Activated naive CD8-positive, alpha-beta T cell treated with anti-CD3 and anti-CD28 coated beads, Interleukin-2, amount 50 U/mL, for 24 hours (primary cell): ENCODE measurements around the gene DHX57.
"Not testable (repeated sequence)": the region's sequence is repeated elsewhere in the genome, so short reads cannot be mapped to it uniquely, and the experiment has no call there.

ENCODE experiments used
- ATAC-seq: fragments of 150-1000 bp; cut with Tn5 transposase; one replicate; pipeline ENCODE4 v1.10.0; 2021
- DNase-seq: peaks from one replicate; pipeline ENCODE4 v3.0.0; 2021
- H3K27ac Mint-ChIP-seq: one replicate; pipeline ENCODE4 v1.8.0; 2021; ENCODE audit warnings: mild to moderate bottlenecking, mixed read lengths
- H3K27me3 Mint-ChIP-seq: one replicate; pipeline ENCODE4 v1.8.0; 2021; ENCODE audit warnings: mixed read lengths
- H3K36me3 Mint-ChIP-seq: one replicate; pipeline ENCODE4 v1.8.0; 2021; ENCODE audit warnings: low read depth, mixed read lengths
- H3K4me1 Mint-ChIP-seq: one replicate; pipeline ENCODE4 v1.8.0; 2021; ENCODE audit warnings: mixed read lengths
- H3K4me3 Mint-ChIP-seq: one replicate; pipeline ENCODE4 v1.8.0; 2021; ENCODE audit warnings: mild to moderate bottlenecking, moderate library complexity, mixed read lengths
- H3K9me3 Mint-ChIP-seq: one replicate; pipeline ENCODE4 v1.8.0; 2021; ENCODE audit warnings: mixed read lengths

DHX57 gene

DNA sequence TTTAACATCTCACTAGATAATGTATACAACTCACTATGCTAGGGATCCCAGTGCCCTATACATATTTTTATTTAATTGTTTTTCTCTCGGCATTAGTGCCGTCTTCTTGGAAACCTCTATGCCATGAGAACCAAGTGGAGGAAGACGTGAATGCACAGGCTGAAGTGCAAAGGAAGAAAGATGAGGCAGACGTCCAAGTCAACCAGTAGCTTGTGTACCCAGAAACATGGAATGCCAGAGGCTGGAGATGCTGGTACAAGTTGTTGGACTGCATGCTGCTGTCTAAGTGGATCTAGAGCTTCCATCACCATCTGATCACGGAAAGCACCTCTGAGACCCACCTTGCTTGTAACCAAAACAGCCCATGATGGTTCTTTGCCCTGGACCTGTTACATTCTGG is 110.2 kb downstream of the DHX57 start:
- Mint-ChIP-seq H3K27me3 (no peaks in the 10 kb centered on the region), H3K4me3 (no peak overlapping the region), H3K9me3 (no peaks in the 10 kb centered on the region), H3K27ac (no peak overlapping the region), H3K4me1 (no peaks in the 10 kb centered on the region), H3K36me3 (no peaks in the 10 kb centered on the region)
- no peak for DNase-seq
- ATAC-seq = no peak

DNA sequence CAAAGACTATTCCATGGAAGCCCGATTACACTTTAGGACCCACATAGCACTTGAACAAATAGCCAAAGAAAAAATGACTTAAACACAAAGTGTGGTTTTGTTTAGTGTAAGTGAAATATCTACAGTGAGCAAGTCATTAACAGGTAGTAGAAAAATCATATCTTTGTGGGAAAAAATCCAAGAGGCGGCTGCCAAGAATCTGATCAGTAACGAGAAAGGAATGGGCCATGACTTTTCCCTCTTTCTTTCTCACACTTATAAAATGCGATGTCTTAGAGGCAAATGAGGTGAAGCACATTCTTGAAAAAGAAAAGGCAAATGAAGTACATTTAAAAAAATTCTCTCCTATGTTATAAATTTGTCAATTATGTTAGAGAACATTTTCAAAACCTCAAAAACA is 110.6 kb downstream of the DHX57 start:
- Mint-ChIP-seq H3K27me3 (no peaks in the 10 kb centered on the region), H3K4me3 (no peak overlapping the region), H3K36me3 (no peaks in the 10 kb centered on the region), H3K9me3 (no peaks in the 10 kb centered on the region), H3K27ac (no peak overlapping the region), H3K4me1 (no peaks in the 10 kb centered on the region)
- DNase-seq (no peak), ATAC-seq (no peak)

DNA sequence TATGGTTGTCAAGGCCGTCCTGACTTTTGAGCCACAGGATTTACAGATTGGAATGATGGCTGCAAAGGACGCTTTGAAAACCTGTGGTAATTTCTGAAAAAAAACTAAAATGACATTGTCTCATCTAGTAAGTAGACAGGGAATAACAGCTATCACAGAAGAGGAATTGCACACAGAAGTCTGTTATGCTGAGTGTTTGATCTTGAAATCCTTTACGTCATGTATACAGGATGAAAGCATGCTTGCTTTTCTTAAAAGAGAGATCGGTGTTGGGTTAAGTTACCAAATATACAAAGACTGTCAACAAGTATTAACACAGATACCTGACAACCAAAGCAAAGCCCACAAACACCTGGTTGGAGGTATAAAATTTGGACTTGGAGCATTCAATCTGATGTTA is 112.0 kb downstream of the DHX57 start:
- Mint-ChIP-seq H3K4me3 (no peak overlapping the region), H3K4me1 (no peaks in the 10 kb centered on the region), H3K36me3 (no peaks in the 10 kb centered on the region), H3K27ac (no peak overlapping the region), H3K27me3 (no peaks in the 10 kb centered on the region), H3K9me3 (no peaks in the 10 kb centered on the region)
- ATAC-seq (no peak), DNase-seq (no peak)

DNA sequence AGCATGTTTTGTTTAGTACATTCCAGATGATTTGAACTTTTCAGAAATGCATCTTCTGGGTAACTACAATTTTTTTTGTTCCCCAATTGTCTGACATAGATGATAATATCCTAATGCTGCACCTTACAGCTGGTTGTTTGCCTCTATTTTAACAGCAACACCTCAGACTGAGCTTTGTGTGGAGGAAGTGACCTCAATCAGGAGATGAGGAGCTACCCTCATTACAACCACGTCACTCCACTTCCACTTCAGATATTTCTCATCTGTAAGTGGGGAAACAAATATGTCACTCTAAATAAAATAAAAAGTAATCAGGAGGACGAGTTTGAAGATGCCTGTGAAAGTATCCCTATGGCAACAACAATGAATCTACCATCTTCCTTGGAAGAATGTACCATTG is 112.5 kb downstream of the DHX57 start:
- H3K27me3 Mint-ChIP-seq = no peaks in the 10 kb centered on the region
- no peak for DNase-seq
- H3K4me3 Mint-ChIP-seq = no peak overlapping the region
- ATAC-seq = no peak
- no peak overlapping the region for H3K27ac Mint-ChIP-seq
- no peaks in the 10 kb centered on the region for H3K9me3 Mint-ChIP-seq
- H3K4me1 Mint-ChIP-seq = no peaks in the 10 kb centered on the region
- H3K36me3 Mint-ChIP-seq = no peaks in the 10 kb centered on the region

DNA sequence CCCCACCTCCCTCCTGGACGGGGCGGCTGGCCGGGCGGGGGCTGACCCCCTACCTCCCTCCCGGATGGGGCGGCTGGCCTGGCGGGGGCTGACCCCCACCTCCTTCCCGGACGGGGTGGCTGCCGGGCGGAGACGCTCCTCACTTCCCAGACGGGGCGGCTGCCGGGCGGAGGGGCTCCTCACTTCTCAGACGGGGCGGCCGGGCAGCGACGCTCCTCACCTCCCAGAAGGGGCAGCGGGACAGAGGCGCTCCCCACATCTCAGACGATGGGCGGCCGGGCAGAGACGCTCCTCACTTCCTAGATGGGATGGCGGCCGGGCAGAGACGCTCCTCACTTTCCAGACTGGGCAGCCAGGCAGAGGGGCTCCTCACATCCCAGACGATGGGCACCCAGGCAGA is 119.8 kb downstream of the DHX57 start:
- not testable (repeated sequence) for H3K27ac Mint-ChIP-seq, H3K4me3 Mint-ChIP-seq, DNase-seq, ATAC-seq, H3K36me3 Mint-ChIP-seq, H3K27me3 Mint-ChIP-seq, H3K9me3 Mint-ChIP-seq
- H3K4me1 Mint-ChIP-seq = peaks cover 21% of the 10 kb centered on the region

DNA sequence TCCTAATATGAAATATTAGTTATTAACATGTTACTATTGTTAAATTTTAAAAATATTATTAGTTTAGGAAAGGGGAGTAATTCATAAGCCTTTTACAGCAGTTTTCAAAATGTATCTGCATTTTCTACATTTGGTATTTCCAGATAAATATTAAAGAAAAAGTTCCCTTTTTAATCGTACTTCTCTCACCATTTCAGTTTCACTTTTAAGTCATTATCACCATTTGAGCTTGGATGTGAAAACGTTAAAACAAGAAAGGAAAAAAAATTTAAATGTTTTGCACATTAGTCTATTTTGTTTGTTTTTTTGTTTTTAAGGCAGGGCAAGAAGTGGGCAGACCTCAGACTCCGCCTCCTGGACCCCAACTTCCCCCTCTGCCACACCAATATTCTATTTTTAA is 121.2 kb downstream of the DHX57 start:
- Mint-ChIP-seq H3K4me3 (peak overlapping the region; percentile 67), H3K4me1 (peaks cover 28% of the 10 kb centered on the region), H3K9me3 (no peaks in the 10 kb centered on the region), H3K36me3 (peaks cover 16% of the 10 kb centered on the region), H3K27ac (peak overlapping the region; percentile 58), H3K27me3 (peaks cover 3% of the 10 kb centered on the region)
- DNase-seq (no peak), ATAC-seq (no peak)

DNA sequence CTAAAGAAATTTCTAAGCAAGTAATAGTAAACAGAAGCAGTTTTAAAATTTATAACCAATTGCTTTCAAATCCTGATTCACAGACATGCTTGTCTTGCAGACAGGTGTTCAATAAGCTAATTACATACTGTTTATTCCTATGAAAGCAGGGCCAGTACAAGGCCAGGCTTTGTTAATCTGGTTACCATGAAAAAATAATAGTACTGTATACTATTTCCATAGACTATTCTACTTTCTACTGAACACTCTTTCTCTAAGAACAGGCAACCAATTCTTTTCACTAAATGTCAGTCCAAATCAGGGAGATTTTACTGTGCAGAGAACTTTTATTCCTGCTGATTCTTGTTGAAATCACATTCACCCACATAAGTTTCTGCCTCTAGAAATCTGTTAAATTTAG is 121.7 kb downstream of the DHX57 start:
- Mint-ChIP-seq H3K36me3 (peaks cover 21% of the 10 kb centered on the region), H3K4me3 (peak overlapping the region; percentile 67), H3K27ac (no peak overlapping the region), H3K27me3 (peaks cover 3% of the 10 kb centered on the region), H3K4me1 (peaks cover 32% of the 10 kb centered on the region), H3K9me3 (no peaks in the 10 kb centered on the region)
- no peak for ATAC-seq
- DNase-seq = no peak

DNA sequence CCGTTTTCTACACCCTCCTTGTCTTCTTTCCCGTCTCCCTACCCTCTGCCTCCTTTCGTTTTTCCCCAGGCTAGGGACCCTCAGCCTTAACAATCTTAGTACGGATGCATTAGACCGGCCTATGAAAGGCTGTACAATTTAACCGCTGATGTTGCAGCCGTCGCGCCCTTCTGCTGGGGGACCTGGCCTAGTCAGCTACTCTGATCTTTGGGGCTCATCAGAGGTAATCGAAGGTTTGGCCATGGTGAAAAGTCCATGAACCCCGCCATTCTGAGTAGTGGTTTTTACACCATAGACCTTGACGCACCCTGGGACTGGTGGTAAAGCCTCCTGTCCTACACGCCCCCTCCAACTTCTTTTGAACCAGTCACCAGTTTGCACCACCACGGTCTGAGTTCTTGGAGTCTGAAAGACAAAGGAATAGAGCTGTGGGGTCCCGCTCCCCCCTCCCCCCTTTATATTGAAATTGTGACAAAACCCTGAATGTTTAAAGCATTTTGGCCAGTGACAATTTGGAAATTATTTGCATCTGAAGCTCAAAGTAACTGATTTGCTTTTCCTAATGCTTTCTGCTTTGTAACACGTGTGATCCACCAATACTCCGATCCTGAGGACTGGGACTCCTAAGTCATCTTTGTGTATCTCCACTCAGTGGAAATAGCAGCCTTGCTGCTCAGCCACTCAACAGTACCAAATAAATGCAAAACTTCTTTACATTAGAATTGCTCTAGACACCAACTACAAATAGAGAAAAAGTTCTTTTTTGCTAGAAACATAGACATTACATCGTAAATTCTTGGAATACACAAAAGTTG is 123.9 kb downstream of the DHX57 start:
- Mint-ChIP-seq H3K9me3 (no peaks in the 10 kb centered on the region), H3K4me1 (peaks cover 54% of the 10 kb centered on the region), H3K27me3 (peaks cover 3% of the 10 kb centered on the region), H3K27ac (peak overlapping the region; percentile 99), H3K4me3 (peak overlapping the region; percentile 98), H3K36me3 (peaks cover 43% of the 10 kb centered on the region)
- DNase-seq = peak; percentile 50
- ATAC-seq = peak; percentile 26

DNA sequence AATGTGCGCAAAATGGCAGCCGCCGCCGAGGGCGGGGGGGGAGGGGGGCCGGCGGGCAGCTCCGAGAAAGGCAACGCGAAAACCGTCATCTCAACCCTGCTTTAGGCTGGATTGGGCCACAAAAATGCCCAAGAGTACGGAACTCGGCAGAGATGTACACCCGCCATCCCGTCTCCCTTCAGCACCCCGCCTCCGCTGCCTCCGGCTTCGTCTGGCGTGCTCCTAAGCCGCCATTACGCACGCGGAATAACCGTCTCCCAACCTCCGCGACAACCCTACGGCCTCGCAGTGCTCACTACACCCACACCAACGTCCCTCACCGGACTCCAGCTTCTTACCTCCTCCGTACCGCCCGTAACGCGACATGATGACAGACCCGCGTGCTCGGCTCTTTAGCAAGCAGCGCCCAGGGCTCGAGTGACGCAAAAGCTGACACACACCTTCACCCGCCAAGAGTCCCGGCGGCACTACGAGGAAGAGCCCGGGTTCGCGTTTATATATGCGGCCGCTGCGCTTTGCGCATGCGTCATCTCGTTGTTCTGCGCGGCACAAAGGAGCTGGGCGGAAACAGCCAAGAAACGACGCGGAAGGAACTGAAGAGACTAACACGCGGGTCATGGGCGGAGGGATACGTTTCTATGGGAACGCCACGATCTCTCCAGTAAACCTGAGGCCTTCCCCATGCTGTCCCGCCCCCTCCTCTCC is 124.7 kb downstream of the DHX57 start, which contains the start of gene SRSF7:
Gene SRSF7, minus strand, starts transcription at position 471 of the 705 bp plus-strand sequence. Its CDS starts 105 bp downstream, at position 366.
- DNase-seq (peak; percentile 98), ATAC-seq (peak; percentile 81)
- no peaks in the 10 kb centered on the region for H3K9me3 Mint-ChIP-seq
- peak within 1 kb of the TSS; percentile 98 for H3K4me3 Mint-ChIP-seq
- H3K4me1 Mint-ChIP-seq = peaks cover 62% of the 10 kb centered on the region
- peaks cover 3% of the 10 kb centered on the region for H3K27me3 Mint-ChIP-seq
- peaks cover 51% of the 10 kb centered on the region for H3K36me3 Mint-ChIP-seq
- peak within 1 kb of the TSS; percentile 99 for H3K27ac Mint-ChIP-seq

DNA sequence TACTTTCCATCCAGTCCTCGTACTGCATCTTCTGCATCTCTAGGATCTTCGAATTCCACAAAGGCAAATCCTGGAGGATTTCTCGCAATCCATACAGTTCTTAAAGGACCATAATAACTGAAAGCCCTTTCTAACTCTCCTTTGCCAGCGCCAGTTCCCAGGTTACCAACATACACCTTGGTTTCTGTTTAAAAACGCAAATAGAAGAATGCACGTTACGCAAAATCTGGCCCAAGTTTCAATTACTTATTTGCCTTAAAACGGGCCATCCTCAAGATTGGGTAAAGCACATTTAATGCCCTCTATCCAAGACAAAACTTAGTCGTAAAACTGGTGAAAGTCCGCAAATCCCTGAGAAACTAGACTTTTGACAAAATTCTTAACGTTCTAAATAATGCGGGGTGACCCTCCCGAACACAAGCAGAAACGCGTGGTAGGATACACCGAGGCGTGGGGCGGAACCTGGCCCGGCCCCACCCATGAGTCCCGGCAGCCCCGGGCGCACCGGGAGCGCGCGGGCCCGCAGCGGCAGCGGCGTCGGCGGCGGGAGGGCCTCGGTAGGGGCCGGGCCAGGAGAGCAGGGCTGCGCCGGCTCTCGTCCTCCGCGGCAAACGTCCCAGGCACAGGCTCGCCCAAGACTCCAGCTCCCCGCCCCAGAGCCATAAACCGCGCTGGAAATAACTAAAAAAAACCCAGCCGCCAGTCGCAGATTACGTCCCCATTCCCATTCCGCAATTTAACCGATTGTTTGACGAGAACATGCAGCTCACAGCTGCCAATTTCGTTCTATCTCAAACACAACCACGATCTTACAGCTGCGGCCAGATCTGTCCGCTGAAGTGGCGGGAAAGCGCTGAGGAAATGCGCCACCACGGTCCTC is 125.5 kb downstream of the DHX57 start:
- H3K27me3 Mint-ChIP-seq = peaks cover 3% of the 10 kb centered on the region
- DNase-seq = peak; percentile 51
- H3K27ac Mint-ChIP-seq = peak overlapping the region; percentile 99

DNA sequence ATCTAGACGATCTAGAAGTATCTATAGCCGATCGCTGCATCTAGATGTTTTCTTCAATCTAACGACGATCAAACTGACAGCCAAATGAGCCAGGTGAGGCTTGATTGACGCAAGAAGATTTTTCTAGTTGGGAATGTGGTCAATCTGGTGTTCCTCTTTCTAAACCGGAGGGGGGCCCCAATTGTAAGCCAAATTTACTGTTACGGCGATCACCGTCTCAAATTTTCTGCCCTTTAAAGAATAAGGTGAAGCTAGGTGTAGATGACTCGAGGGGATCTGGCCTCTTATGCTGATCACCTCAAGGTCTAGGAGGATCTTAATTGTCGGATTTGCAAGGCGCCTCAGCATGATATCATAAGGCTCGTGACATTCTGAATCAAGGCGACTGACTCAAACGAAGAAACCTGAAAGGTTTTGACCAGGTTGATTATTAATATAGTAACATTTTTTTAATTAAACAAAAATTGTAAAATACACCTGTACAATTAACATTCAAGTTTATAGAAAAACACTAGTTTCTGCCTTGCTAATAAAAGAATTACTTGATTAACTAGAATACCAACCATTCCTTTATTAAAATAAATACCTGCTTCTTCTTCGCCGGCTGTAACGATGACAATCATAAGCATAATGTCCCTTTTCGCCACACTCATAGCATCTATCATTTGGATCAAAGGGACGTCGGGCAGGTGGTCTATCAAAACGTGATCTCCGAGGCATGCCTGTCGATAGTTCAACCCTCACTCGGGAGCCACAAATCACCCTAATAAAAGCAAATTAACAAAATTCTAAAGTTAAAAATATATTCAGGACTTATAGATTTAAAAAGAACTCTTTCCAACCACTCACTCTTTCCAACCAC is 126.6 kb downstream of the DHX57 start:
- peaks cover 76% of the 10 kb centered on the region for H3K4me1 Mint-ChIP-seq
- peak overlapping the region; percentile 98 for H3K4me3 Mint-ChIP-seq
- peaks cover 3% of the 10 kb centered on the region for H3K27me3 Mint-ChIP-seq
- H3K36me3 Mint-ChIP-seq = peaks cover 69% of the 10 kb centered on the region
- no peaks in the 10 kb centered on the region for H3K9me3 Mint-ChIP-seq
- DNase-seq (no peak), ATAC-seq (no peak)
- peak overlapping the region; percentile 99 for H3K27ac Mint-ChIP-seq

More for the DNA sequence above, 125.5 kb downstream of the DHX57 start:
- peaks cover 70% of the 10 kb centered on the region for H3K4me1 Mint-ChIP-seq
- H3K4me3 Mint-ChIP-seq = peak overlapping the region; percentile 98
- H3K36me3 Mint-ChIP-seq = peaks cover 59% of the 10 kb centered on the region
- peak; percentile 25 for ATAC-seq
- no peaks in the 10 kb centered on the region for H3K9me3 Mint-ChIP-seq

DNA sequence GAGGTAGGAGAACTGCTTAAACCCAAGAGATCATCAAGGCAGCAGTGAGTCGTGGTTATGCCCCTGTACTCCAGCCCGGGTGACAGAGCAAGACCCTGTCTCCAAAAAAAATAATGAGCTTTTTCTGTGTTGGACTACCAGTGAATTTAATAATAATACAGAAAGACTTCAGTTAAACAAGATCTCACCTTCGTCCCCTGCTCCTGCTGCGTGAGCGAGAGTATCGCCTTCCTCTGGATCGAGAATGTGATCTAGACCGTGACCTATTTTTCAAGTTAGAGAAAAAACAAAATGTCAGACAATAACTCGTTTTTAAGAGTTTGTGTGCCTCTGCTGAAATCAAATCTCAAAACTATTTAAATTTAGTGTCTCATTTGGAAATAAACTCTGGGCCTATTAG is 127.3 kb downstream of the DHX57 start:
- H3K4me3 Mint-ChIP-seq = peak overlapping the region; percentile 98
- H3K27ac Mint-ChIP-seq = peak overlapping the region; percentile 99
- peaks cover 3% of the 10 kb centered on the region for H3K27me3 Mint-ChIP-seq
- no peak for ATAC-seq
- no peaks in the 10 kb centered on the region for H3K9me3 Mint-ChIP-seq
- no peak for DNase-seq
- peaks cover 79% of the 10 kb centered on the region for H3K4me1 Mint-ChIP-seq
- H3K36me3 Mint-ChIP-seq = peaks cover 76% of the 10 kb centered on the region

DNA sequence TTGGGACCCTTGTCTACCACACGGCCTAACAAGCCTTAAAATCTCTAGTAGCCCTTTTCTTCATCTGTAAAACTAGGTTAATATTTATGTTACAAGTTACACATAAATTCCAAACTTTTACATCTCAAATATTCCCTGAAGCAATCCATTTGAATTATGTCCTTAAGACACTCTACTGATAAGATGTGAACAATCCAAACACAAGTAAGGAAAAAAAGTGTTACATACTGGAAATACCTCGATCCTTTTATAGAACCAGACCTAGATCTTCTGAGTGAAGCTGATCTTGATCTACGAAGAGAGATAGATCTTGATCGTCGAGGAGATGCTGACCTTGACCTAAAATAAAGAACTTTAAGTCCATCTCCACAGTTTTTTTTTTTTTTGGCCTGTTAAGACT is 127.9 kb downstream of the DHX57 start:
- Mint-ChIP-seq H3K36me3 (peaks cover 79% of the 10 kb centered on the region), H3K27me3 (peaks cover 3% of the 10 kb centered on the region), H3K4me1 (peaks cover 80% of the 10 kb centered on the region), H3K4me3 (peak overlapping the region; percentile 98), H3K27ac (peak overlapping the region; percentile 99), H3K9me3 (no peaks in the 10 kb centered on the region)
- DNase-seq (no peak), ATAC-seq (no peak)
